Activated CD4-positive, alpha-beta T cell treated with anti-CD3 and anti-CD28 coated beads, Interleukin-2, amount 10 ng/mL, durations not matched to agents 7 days and 5 days (primary cell): ENCODE data around the gene TCFL5. TPM values are rescaled to one million over a fixed set of nuclear protein-coding genes. Genes with fewer than 3 reads are reported as not detected.

Experiments used
- CTCF ChIA-PET: fragments of 350-600 bp; sonication (Branson Sonifier 250); formaldehyde crosslinking; loops from one replicate; lab custom pipeline; 2021; ENCODE audit warnings: antibody characterized with exemption; lab: Charles Lee
- POLR2A ChIA-PET: fragments of 350-600 bp; sonication (Branson Sonifier 250); formaldehyde crosslinking; loops from one replicate; lab custom pipeline; 2021; ENCODE audit warnings: antibody characterized with exemption; lab: Charles Lee
- DNase-seq: peaks from one replicate; pipeline ENCODE4 v3.0.0-alpha.2; 2020
- H3K27ac Mint-ChIP-seq: one replicate; pipeline ENCODE4 v1.8.0; 2021; ENCODE audit warnings: mild to moderate bottlenecking, moderate library complexity, mixed read lengths
- H3K27me3 Mint-ChIP-seq: one replicate; pipeline ENCODE4 v1.8.0; 2021; ENCODE audit warnings: mixed read lengths
- H3K36me3 Mint-ChIP-seq: one replicate; pipeline ENCODE4 v1.8.0; 2021; ENCODE audit warnings: low read depth, mixed read lengths
- H3K4me1 Mint-ChIP-seq: one replicate; pipeline ENCODE4 v1.8.0; 2021; ENCODE audit warnings: mixed read lengths
- H3K4me3 Mint-ChIP-seq: one replicate; pipeline ENCODE4 v1.8.0; 2021; ENCODE audit warnings: mild to moderate bottlenecking, moderate library complexity, mixed read lengths
- H3K9me3 Mint-ChIP-seq: one replicate; pipeline ENCODE4 v1.8.0; 2021; ENCODE audit warnings: mixed read lengths
- total RNA-seq, 2 experiments: library from RNA; stranded (reverse); gene quantifications; one replicate each; pipeline ENCODE4 v1.2.3, GENCODE V29; 2021

Gene TCFL5
- total RNA-seq, 2 experiments from 2014 or later, result 7.9 to 8.4 TPM

DNA sequence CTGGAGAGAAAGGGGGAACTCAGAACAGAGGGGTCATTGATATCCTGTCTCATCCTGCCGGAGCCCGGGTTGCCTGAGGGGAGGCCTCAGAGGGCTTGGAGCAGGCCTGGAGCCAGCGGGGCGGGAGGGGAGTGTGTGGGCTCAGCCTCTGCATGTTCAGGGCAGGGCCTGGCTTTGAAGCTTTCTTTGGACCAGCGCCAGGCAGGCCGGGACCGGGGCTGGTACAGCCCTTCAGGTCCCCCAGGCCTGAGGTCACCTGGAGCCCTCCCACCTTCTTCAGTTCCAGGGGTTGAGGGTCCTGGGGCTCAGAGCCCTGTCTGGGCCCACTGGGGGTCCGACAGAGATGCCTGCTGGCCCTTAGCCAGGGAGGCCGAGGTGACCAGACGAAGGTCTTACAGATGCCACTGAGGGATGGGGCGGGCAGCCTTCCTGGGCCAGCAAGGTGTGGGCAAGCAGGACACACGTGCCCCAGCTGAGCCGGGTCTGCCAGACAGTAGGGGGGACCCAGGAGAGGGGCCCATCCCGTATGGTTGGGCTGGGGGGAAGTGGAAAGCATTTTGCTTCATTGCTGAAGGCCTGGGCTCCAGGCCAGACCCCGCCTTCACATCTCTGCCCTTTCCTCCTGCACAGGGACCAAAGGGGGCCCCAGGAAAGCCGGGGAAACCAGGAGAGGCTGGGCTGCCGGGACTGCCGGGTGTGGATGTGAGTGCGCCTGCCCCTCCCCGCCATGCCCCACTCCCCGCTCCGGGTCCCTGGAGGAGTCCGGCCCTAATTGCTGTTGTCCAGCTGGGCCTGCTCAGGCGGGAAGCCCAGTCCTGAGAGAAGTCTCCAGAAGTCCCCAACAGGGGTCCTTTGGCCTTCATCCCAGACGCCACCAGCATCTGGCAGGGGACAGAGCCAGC is 42.8 kb downstream of the TCFL5 start:
- H3K9me3 Mint-ChIP-seq, result no peaks in the 10 kb centered on the region
- peaks cover 25% of the 10 kb centered on the region for H3K27me3 Mint-ChIP-seq
- CTCF ChIA-PET, result no interaction called here
- no peak overlapping the region for H3K27ac Mint-ChIP-seq
- peaks cover 1% of the 10 kb centered on the region for H3K4me1 Mint-ChIP-seq
- DNase-seq, result no peak
- no peak overlapping the region for H3K4me3 Mint-ChIP-seq
- no peaks in the 10 kb centered on the region for H3K36me3 Mint-ChIP-seq
- POLR2A ChIA-PET, result no interaction called here

DNA sequence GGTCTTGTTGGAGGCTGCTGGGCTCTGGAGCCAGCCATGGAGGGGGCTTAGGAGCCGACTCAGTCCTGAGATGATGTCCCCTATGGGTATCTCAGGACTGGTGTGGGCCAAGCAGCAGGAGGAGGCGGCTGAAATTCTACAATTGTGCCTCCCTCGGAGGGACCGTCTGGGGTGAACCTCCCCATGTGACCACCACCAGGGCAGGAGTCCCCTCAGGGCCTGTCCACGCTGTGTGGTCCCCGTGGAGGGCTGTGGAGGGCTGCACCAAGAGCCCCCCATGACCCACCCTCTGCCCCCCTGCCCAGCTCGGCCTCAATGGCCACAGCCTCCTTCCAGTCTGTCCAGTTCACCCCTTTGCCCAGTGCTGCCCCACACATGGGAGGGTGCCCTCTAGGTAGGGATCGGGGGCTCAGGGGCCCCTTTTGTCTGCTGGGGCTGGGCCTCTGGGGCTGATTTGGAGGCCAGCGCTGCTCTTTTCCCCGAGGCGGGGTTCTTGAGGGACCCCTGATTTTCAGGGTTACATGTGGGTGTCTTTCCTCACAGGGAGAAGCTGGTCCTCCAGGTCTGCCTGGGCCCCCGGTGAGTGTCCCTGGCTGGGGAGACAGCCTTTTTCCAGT is 43.5 kb downstream of the TCFL5 start:
- CTCF ChIA-PET, result no interaction called here
- H3K4me1 Mint-ChIP-seq, result peaks cover 1% of the 10 kb centered on the region
- H3K27ac Mint-ChIP-seq, result no peak overlapping the region
- H3K36me3 Mint-ChIP-seq, result no peaks in the 10 kb centered on the region
- no peaks in the 10 kb centered on the region for H3K9me3 Mint-ChIP-seq
- peaks cover 25% of the 10 kb centered on the region for H3K27me3 Mint-ChIP-seq
- H3K4me3 Mint-ChIP-seq, result no peak overlapping the region
- POLR2A ChIA-PET, result no interaction called here
- DNase-seq, result no peak

DNA sequence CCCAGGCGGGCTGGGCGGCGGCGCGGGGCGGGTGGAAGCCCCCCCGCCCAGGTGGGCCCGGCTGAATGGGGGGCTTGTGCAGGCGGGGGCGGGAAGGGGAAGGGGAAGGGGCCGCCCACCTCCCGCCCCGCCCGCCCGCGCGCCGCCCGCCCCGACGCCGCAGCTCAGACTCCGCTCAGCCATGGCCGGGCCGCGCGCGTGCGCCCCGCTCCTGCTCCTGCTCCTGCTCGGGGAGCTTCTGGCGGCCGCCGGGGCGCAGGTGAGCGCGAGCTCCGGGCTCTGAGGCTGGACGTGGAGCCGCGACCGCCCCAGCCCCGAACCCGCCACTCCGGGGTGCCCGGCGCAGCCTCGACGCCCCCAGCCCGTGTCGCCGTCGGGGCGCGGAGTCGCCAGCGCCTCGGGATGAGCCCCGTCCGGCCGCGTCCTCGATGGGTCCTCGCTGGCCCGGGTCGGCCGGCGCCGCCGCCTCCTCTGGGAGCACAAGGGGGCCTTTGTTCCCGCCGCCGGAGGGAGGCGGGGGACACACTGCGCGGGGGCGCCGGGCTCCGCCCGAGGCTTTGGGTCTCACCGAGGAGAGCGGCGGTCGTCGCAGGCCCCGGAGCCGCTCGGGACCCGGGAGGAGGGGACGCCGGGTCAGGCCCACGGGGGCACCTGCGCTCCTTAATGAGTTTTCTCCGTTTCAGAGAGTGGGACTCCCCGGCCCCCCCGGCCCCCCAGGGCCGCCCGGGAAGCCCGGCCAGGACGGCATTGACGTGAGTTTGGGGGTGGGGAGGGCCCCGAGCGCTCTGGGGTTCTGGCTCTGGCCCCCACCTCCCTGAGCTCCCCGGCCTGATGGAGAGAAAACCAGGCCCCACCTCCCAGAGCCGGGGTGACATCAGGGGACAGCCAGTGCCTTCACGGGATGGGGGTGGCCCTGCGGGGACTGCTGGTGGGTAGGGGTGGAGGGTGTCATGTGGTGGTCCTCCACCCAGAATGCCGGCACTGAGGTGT is 44.4 kb downstream of the TCFL5 start, which contains the start of gene COL9A3:
Gene COL9A3 (plus strand): TSS at position 167 of the 990 bp plus-strand sequence. CDS start 15 bp downstream, at position 182.
- ChIA-PET CTCF (interaction anchor here (0.6 to 0.7 kb wide), 3 partner anchors 10 to 246 kb away, joined by 3 to 6 read pairs (median 3); no protein-coding TSS in a partner anchor), POLR2A (no interaction called here)
- Mint-ChIP-seq H3K4me3 (no peak within 1 kb of the TSS), H3K36me3 (peaks cover 4% of the 10 kb centered on the region), H3K9me3 (no peaks in the 10 kb centered on the region), H3K27ac (no peak within 1 kb of the TSS), H3K27me3 (peaks cover 25% of the 10 kb centered on the region), H3K4me1 (peaks cover 1% of the 10 kb centered on the region)
- DNase-seq, result no peak

DNA sequence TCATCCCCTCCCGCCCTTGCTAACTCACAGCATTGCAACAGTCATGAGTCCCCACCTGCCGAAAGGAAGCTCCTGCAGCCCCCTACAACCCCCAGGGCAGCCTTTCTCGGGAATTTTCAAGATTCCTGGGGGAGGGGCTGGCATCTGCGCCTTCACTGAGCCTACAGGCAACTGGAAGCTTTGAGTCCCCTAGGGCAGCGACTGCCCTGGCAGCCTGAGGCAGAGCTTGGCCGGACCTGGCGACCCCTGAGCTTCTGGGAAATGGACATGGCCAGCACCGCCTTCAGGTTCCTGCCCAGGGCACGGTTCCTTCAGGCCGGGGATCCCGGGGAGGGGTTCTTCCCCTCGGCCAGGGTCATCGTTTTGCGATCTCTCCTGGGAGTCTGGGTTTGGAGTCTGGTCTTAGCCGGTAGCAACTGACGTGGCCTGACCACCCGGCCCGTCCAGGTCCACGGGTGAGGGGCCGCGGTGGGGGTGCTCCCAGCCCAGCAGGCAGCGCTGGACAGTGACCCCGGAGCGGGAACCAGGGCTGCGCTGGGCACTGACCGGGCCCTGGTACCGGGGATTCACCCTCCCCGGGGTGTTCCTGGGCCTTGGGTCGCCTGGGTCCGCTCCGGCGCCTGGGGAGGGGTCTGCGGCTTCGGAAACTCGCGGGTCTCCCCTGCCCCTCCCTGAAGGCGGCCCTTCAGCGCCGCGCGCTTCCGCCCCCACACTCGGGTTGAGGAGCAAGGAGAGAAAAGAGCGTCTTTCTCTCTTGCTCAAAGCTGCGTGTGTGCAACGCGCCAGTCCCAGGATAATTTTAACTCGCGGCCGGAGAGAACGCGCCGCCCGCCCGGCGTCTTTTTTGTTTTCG is 45.4 kb downstream of the TCFL5 start:
- Mint-ChIP-seq H3K27ac (no peak overlapping the region), H3K36me3 (peaks cover 8% of the 10 kb centered on the region), H3K9me3 (no peaks in the 10 kb centered on the region), H3K27me3 (peaks cover 25% of the 10 kb centered on the region), H3K4me3 (no peak overlapping the region), H3K4me1 (peaks cover 1% of the 10 kb centered on the region)
- POLR2A ChIA-PET, result no interaction called here
- no peak for DNase-seq
- CTCF ChIA-PET, result interaction anchor here (0.7 kb wide), 2 partner anchors 9 to 245 kb away, joined by 3 read pairs; no protein-coding TSS in a partner anchor

- ChIA-PET POLR2A (no interaction called here), CTCF (interaction anchor here (0.6 to 0.9 kb wide), 3 partner anchors 174 to 546 kb away, joined by 3 to 4 read pairs (median 3); no protein-coding TSS in a partner anchor)
- Mint-ChIP-seq H3K4me1 (peaks cover 1% of the 10 kb centered on the region), H3K36me3 (peaks cover 8% of the 10 kb centered on the region), H3K27me3 (peaks cover 25% of the 10 kb centered on the region), H3K27ac (peak overlapping the region; percentile 41), H3K4me3 (no peak overlapping the region), H3K9me3 (no peaks in the 10 kb centered on the region)
- DNase-seq, result no peak
Observed at GRCh38 chr20:62815066-62815991, 46.3 kb downstream of the TCFL5 start.

DNA sequence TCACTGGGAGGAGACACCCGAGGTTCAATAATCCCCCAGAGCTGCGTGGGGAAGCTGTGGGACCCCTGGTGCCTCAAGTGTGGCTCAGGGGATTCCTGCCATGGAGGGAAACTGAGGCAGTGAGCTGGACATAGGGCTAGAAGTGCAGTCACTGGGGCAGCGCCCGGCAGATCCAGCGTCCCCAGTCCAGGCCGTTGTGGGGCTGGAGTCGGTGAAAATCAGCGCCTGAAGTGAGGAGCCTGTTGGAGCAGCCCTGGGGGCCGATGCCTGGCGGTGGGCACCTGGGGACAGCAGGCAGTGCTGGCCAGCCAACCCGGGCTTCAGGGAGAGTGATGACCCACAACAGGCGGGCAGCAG is 46.9 kb downstream of the TCFL5 start:
- no peak overlapping the region for H3K27ac Mint-ChIP-seq
- ChIA-PET CTCF (interaction anchor here (0.6 to 0.9 kb wide), 3 partner anchors 173 to 546 kb away, joined by 3 to 4 read pairs (median 3); no protein-coding TSS in a partner anchor), POLR2A (no interaction called here)
- H3K4me1 Mint-ChIP-seq, result peaks cover 1% of the 10 kb centered on the region
- peaks cover 25% of the 10 kb centered on the region for H3K27me3 Mint-ChIP-seq
- no peak overlapping the region for H3K4me3 Mint-ChIP-seq
- DNase-seq, result no peak
- no peaks in the 10 kb centered on the region for H3K9me3 Mint-ChIP-seq
- H3K36me3 Mint-ChIP-seq, result peaks cover 11% of the 10 kb centered on the region

DNA sequence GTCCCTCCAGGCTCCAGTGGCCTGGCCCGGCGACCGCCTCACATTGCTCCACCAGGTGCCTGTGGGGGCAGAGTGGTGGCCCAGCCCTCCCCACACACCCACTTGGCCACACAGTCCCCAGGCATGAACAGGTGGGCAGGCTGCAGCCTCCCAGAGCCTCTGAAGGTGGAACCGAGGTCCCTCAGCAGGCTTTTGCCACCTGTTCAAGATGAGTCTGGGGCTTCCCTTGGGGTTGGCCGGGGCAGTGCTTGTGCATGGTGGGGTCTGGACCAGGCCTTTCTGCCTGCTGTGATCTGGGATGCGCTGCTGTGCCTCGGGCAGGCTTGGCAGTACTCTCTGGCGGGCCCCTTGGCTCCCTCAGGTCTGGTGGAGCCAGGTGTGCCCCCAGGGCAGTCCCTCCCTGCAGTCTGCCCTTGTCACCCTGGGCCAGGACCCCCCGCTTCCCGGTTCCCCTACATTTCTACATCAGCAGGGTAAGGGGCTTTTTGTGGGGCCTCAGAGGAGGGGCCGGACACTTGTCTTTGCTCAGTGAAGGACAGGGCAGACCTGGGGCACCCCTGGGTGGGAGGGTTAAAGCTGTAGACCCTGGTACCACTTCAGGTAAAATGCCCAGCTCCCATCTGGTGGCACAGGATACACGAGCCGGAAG is 47.4 kb downstream of the TCFL5 start:
- H3K4me3 Mint-ChIP-seq, result no peak overlapping the region
- no peaks in the 10 kb centered on the region for H3K9me3 Mint-ChIP-seq
- H3K27me3 Mint-ChIP-seq, result peaks cover 25% of the 10 kb centered on the region
- H3K4me1 Mint-ChIP-seq, result peaks cover 1% of the 10 kb centered on the region
- ChIA-PET CTCF (interaction anchor here (0.6 kb wide), 1 partner anchor 545 kb away, joined by 4 read pairs; no protein-coding TSS in a partner anchor), POLR2A (no interaction called here)
- H3K36me3 Mint-ChIP-seq, result peaks cover 12% of the 10 kb centered on the region
- no peak overlapping the region for H3K27ac Mint-ChIP-seq
- DNase-seq, result no peak

DNA sequence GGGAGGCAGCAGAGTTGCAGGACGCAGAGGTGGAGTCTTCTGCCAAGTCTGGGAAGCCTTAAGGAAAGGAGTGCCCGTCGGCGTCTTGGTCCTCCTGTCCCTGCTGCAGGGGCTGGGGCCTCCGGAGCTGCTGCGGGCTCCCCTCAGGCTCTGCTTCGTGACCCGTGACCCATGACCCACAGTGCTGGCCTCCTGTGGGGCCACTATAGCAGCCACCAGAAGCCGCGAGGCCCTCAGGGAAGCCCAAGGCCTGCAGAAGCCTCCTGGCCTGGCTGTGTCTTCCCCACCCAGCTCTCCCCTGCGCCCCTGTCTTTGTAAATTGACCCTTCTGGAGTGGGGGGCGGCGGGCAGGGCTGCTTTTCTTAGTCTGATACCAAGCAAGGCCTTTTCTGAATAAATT is 48.0 kb downstream of the TCFL5 start:
- H3K36me3 Mint-ChIP-seq, result peaks cover 12% of the 10 kb centered on the region
- peaks cover 1% of the 10 kb centered on the region for H3K4me1 Mint-ChIP-seq
- H3K27me3 Mint-ChIP-seq, result peaks cover 25% of the 10 kb centered on the region
- H3K4me3 Mint-ChIP-seq, result no peak overlapping the region
- ChIA-PET POLR2A (no interaction called here), CTCF (no interaction called here)
- no peak for DNase-seq
- no peak overlapping the region for H3K27ac Mint-ChIP-seq
- no peaks in the 10 kb centered on the region for H3K9me3 Mint-ChIP-seq

DNA sequence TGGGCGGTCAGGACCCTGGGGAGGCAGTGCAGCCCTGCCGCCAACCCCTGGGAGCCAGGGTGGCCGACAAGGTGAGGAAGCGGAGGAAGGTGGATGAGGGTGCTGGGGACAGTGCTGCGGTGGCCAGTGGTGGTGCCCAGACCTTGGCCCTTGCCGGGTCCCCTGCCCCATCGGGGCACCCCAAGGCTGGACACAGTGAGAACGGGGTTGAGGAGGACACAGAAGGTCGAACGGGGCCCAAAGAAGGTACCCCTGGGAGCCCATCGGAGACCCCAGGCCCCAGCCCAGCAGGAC is 48.8 kb downstream of the TCFL5 start:
- CTCF ChIA-PET, result no interaction called here
- H3K4me1 Mint-ChIP-seq, result peaks cover 5% of the 10 kb centered on the region
- H3K4me3 Mint-ChIP-seq, result no peak overlapping the region
- POLR2A ChIA-PET, result no interaction called here
- H3K27ac Mint-ChIP-seq, result no peak overlapping the region
- no peak for DNase-seq
- H3K27me3 Mint-ChIP-seq, result peaks cover 19% of the 10 kb centered on the region
- peaks cover 16% of the 10 kb centered on the region for H3K36me3 Mint-ChIP-seq
- H3K9me3 Mint-ChIP-seq, result no peaks in the 10 kb centered on the region

DNA sequence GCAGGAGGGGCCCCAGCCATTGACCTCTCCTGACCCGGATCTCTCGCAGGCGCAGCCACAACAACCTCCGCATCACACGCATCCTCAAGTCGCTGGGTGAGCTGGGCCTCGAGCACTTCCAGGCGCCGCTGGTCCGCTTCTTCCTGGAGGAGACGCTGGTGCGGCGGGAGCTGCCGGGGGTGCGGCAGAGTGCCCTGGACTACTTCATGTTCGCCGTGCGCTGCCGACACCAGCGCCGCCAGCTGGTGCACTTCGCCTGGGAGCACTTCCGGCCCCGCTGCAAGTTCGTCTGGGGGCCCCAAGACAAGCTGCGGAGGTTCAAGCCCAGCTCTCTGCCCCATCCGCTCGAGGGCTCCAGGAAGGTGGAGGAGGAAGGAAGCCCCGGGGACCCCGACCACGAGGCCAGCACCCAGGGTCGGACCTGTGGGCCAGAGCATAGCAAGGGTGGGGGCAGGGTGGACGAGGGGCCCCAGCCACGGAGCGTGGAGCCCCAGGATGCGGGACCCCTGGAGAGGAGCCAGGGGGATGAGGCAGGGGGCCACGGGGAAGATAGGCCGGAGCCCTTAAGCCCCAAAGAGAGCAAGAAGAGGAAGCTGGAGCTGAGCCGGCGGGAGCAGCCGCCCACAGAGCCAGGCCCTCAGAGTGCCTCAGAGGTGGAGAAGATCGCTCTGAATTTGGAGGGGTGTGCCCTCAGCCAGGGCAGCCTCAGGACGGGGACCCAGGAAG is 49.3 kb downstream of the TCFL5 start:
- Mint-ChIP-seq H3K4me3 (no peak overlapping the region), H3K27ac (no peak overlapping the region), H3K27me3 (peaks cover 18% of the 10 kb centered on the region), H3K4me1 (peaks cover 10% of the 10 kb centered on the region), H3K36me3 (peaks cover 16% of the 10 kb centered on the region), H3K9me3 (no peaks in the 10 kb centered on the region)
- CTCF ChIA-PET, result interaction anchor here (1.6 kb wide), 1 partner anchor 10 kb away, joined by 3 read pairs; no protein-coding TSS in a partner anchor
- POLR2A ChIA-PET, result no interaction called here
- no peak for DNase-seq
